Measurements from ENCODE around the gene CCDC146.

CCDC146 gene

GRCh38 chr7:77244222-77244934, 122.0 kb downstream of the CCDC146 start:
- TF ChIP-seq POLR2A (IDR thresholded peaks at IDR 0.05; ENCODE audit: low read depth, low read length) = no peak
- FAIRE-seq = peak; percentile 41
- DNase-seq (ENCODE audit: insufficient read length, low spot score) = no peak

- TF ChIP-seq POLR2A (IDR thresholded peaks at IDR 0.05; ENCODE audit: low read depth, low read length) = no peak
- no peak for DNase-seq (ENCODE audit: insufficient read length, low spot score)
- no peak for FAIRE-seq
These were observed 122.8 kb downstream of the CCDC146 start for GRCh38 chr7:77245015-77245755.

GRCh38 chr7:77246026-77246640, 123.7 kb downstream of the CCDC146 start:
- no peak for TF ChIP-seq POLR2A (IDR thresholded peaks at IDR 0.05; ENCODE audit: low read depth, low read length)
- peak; percentile 52 for FAIRE-seq
- no peak for DNase-seq (ENCODE audit: insufficient read length, low spot score)

GRCh38 chr7:77247206-77247850, 124.9 kb downstream of the CCDC146 start:
- FAIRE-seq (peak; percentile 73), DNase-seq (ENCODE audit: insufficient read length, low spot score) (no peak)
- no peak for TF ChIP-seq POLR2A (IDR thresholded peaks at IDR 0.05; ENCODE audit: low read depth, low read length)

GRCh38 chr7:77248154-77248553, 125.7 kb downstream of the CCDC146 start:
- FAIRE-seq (no peak), DNase-seq (ENCODE audit: insufficient read length, low spot score) (no peak)
- TF ChIP-seq POLR2A (IDR thresholded peaks at IDR 0.05; ENCODE audit: low read depth, low read length) = no peak

GRCh38 chr7:77252506-77252905, 130.1 kb downstream of the CCDC146 start:
- TF ChIP-seq POLR2A (IDR thresholded peaks at IDR 0.05; ENCODE audit: low read depth, low read length) = no peak
- FAIRE-seq (no peak), DNase-seq (ENCODE audit: insufficient read length, low spot score) (no peak)

- DNase-seq (ENCODE audit: insufficient read length, low spot score) (no peak), FAIRE-seq (no peak)
- TF ChIP-seq POLR2A (IDR thresholded peaks at IDR 0.05; ENCODE audit: low read depth, low read length) = no peak
These were observed 130.7 kb downstream of the CCDC146 start for GRCh38 chr7:77253151-77253550.

GRCh38 chr7:77254429-77254828, 132.0 kb downstream of the CCDC146 start:
- DNase-seq (ENCODE audit: insufficient read length, low spot score) = no peak

GRCh38 chr7:77254915-77255314, 132.5 kb downstream of the CCDC146 start:
- TF ChIP-seq POLR2A (IDR thresholded peaks at IDR 0.05; ENCODE audit: low read depth, low read length) = no peak
- FAIRE-seq (no peak), DNase-seq (ENCODE audit: insufficient read length, low spot score) (no peak)

More at GRCh38 chr7:77254429-77254828, 132.0 kb downstream of the CCDC146 start:
- no peak for TF ChIP-seq POLR2A (IDR thresholded peaks at IDR 0.05; ENCODE audit: low read depth, low read length)
- no peak for FAIRE-seq

- no peak for TF ChIP-seq POLR2A (IDR thresholded peaks at IDR 0.05; ENCODE audit: low read depth, low read length)
- no peak for DNase-seq (ENCODE audit: insufficient read length, low spot score)
- no peak for FAIRE-seq
These were observed 135.6 kb downstream of the CCDC146 start for GRCh38 chr7:77258014-77258413.

- no peak for DNase-seq (ENCODE audit: insufficient read length, low spot score)
- FAIRE-seq = no peak
These were observed 136.2 kb downstream of the CCDC146 start for GRCh38 chr7:77258593-77258992.

GRCh38 chr7:77262316-77262715, 139.9 kb downstream of the CCDC146 start:
- DNase-seq (ENCODE audit: insufficient read length, low spot score) (no peak), FAIRE-seq (no peak)
- TF ChIP-seq POLR2A (IDR thresholded peaks at IDR 0.05; ENCODE audit: low read depth, low read length) = no peak

More at GRCh38 chr7:77258593-77258992, 136.2 kb downstream of the CCDC146 start:
- TF ChIP-seq POLR2A (IDR thresholded peaks at IDR 0.05; ENCODE audit: low read depth, low read length) = no peak

- FAIRE-seq (no peak), DNase-seq (ENCODE audit: insufficient read length, low spot score) (no peak)
- no peak for TF ChIP-seq POLR2A (IDR thresholded peaks at IDR 0.05; ENCODE audit: low read depth, low read length)
These were observed 143.3 kb downstream of the CCDC146 start for GRCh38 chr7:77265666-77266065.

- TF ChIP-seq POLR2A (IDR thresholded peaks at IDR 0.05; ENCODE audit: low read depth, low read length) = no peak
- FAIRE-seq (no peak), DNase-seq (ENCODE audit: insufficient read length, low spot score) (no peak)
These were observed 143.9 kb downstream of the CCDC146 start for GRCh38 chr7:77266291-77266794.

Data from H54 (cell line).